Stimulated activated CD4-positive, alpha-beta T cell treated with anti-CD3 and anti-CD28 coated beads, Interleukin-1b, Interleukin-23, amount 100 ng/mL, for 48 hours (primary cell): ENCODE data around the gene MRPL44.
"Not testable (repeated sequence)": the region's sequence is repeated elsewhere in the genome, so short reads cannot be mapped to it uniquely, and the experiment has no call there.

ENCODE experiments used
- DNase-seq: peaks from one replicate; pipeline ENCODE4 v3.0.0-alpha.2; 2020

The MRPL44 gene

DNA sequence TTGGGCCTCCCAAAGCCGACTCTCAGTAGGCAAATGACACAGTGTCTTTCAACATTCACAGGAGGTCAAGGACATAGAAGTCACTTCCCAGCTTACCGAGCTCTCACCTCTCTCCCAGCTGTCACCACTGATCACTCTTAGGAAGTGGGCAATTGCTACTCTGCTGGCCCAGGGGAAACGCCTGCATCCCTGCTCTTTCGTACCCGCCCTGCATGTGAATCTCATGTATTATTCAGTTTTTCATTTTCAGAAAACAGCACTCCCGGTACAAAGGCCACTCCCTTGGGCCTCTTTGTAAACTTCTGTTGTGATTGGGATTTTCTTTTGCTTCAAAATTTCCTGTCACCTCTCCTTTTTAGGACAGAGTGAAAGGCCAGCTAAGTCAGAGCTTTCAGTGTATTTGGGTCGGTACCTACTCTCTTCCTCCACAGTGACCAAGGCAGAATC is 15.4 kb downstream of the MRPL44 start:
- DNase-seq, result no peak

DNA sequence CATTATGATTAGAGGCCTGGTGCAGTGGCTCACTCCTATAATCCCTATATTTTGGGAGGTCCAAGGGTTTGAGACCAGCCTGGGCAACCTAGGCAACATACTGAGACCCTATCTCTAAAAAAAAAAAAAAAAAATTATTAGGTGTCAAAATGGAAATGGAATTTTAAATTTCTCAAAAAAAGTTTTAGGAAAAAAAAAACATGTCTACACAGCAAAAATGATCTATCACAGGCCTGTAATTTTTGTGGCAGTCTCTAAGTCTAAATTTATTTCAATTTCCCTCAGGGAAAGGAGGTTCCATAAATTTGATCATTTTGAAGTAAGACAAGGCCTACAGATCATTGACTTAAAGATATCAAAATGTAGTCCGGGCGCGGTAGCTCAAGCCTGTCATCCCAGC is 16.3 kb downstream of the MRPL44 start:
- no peak for DNase-seq

DNA sequence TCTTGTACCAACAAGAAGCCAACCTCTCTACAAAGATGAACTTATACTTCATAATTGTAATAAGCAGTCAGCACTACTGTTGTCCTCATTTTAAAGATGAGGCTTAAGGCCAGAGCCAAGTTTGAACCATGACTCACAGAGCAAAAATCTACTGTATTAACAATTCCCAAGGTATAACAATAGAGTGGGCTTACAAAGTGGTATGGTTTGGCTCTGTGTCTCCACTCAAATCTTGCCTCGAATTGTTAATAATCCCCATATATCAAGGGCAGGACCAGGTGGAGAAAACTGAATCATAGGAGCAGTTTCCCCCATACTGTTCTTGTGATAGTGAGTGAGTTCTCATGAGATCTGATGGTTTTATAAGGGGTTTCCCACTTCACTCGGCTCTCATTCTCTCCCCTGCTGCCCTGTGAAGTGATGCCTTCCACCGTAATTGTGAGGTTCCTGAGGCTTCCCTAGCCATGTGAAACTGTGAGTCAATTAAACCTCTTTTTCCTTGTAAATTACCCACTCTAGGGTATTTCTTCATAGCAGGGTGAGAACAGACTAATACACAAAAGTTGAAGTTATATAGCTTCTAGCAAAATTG is 19.5 kb downstream of the MRPL44 start:
- no peak for DNase-seq

DNA sequence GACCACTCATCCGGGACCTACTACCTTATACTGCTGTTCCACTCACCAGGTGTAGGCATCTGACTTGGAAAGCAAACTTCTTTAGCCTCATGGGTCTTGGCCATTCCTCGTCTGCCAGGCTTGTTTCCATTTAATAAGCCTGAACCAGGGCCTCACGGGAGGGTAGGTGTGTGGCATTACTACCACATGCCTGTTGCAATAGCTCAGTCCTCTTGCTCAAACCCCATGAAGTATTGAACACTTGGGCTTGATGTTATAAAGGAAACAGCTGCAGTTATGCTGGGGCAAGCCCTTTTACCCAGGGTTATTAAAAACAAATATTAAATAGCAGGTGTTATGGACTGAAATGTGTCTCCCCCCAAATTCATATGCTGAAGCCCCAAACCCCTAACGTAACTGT is 21.2 kb downstream of the MRPL44 start:
- no peak for DNase-seq

DNA sequence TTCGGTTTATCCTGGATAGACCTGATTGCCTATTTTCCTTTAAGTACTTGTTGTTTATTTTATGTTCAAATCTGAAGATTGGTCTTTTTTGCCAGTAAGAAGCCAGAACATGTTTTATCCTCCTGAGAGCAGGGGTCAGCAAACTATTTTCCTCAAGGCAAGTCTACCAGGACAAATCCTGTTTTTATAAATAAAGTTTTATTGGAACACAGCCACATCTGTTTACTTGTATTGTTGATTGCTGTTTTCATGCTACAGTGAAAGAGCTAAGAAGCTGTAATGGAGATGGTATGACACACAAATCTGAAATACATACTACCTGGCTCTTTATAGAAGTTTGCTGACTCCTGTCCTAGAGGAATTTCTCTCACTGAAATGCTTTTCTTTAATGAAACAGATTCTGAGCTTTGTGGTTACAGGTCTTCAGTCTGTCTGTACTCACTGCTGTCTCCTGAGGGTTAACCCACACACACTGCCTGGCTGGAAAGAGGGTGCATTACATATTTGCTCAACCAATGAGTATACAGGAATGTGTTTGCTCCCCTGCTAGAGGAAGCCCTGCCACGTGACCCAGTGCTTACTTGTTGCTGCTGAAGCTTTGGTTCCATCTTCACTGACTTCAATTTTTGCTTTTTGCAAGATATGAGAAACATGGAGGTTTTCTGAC is 22.6 kb downstream of the MRPL44 start:
- no peak for DNase-seq

DNA sequence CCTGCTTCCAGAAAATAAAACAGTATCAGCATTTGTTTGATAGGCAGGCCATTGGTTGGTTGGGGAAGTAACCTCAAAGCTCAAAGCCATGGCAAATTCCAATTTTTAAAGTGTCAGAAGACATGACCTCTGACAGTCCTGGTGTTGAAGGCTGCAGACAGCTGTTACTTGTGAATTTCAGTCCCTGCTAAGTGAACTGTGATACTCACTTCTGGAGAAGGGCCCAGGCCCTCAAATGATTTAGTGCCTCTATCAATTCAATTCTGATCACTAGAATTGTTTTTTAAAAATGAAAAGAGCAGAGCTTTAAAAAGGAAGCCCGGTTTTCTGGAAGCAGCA is 23.1 kb downstream of the MRPL44 start:
- DNase-seq, result no peak

DNA sequence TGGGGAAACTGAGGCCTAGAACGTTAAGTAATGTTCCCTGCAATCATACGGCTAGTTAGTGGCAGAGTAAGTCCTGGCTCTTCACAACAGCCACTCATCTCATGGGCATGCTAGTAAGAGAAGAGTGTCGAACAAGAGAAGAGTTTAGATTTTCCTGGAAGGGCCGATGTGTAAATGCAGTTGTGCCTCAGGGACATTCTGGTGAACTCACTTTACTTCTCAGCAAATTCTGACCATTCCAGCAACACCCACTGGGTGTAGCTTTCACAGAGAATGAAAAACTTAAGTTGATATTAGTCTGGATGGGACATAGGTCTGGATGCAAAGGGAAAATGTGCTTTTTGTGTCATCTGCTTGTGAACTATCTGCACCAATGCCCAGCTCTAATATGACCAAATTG is 23.5 kb downstream of the MRPL44 start:
- no peak for DNase-seq

DNA sequence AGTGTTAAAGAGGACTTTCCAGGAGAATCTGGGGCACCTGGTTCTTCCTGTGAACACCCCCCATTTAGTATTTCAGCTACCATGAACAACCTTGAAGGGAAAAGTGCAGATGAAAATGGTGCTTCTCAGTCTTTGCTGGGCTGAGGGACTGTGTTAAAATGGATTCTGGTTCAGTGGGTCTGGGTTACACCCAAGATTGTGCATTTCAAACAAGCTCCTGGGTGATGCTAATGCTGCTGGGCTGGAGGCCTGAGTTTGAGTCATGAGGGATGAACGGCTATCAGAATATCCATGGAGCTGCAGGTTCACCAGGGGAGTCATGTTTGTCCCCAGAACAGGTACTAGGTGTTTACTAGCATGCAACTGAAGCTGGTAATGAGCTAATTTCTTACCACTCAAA is 24.0 kb downstream of the MRPL44 start:
- DNase-seq, result no peak

DNA sequence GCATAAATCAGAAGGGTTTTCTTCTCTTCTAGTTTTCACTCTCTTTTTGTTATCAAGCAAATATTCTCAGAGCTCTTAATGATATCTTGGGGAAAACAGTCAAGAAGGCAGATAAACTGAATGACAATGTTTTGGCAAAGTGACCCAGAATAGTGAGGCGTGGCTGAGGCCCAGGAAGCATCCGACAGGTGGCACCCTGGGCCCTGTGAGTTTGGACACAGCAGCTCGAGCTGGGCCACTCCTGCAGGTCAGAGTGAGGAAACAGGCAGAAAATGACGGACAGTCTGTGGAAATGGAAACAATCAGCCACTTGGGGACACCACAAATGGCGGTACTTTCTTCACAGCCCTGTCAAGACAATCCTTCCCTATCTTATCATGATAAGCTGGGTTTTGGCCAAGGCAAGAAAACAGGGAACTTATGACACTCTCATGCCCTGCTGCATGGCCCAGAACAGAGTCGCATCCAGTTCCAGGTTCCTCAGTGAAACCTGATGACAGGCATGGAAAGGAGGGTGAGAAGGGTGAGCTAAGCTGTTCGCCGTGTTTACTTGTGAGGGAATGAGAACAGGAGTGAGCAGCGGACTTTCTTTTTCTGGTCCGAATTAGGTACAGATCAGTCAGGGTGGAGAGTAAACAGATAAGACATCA is 32.1 kb downstream of the MRPL44 start:
- DNase-seq, result no peak

DNA sequence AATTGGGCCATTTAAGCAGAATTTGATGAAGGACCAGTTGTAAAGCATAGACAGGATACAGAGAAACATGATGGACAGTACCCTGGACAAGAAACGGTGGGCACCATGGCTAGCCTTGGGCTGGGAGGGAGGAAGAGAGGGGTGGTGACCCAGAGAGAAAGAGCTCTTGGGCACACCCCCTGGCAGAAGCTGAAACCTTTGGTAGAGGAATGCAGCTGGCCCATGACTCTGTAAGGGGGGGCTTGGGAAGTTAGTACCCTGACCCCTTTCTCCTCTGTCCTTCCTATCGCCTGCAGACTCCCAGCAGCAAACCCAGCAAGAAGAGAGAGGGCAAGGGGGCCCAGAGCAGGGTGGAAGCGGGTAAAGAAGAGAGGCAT is 32.6 kb downstream of the MRPL44 start:
- DNase-seq, result no peak

DNA sequence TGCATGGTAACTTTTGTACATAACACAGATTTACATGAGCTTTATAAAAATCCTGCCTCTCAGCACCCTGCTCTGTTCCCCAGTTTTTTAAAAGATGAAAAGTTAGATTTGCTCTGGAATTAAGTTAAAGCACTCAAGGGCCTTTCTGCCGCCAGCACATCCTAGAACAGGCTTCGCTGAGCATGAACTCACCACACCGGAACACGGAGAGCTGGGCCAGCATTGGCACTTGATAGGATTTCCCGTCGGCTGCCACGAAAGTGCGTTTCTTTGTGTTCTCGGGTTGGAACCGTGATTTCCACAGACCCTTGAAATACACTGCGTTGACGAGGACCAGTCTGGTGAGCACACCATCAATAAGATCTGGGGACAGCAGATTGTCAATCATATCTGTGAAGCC is 34.3 kb downstream of the MRPL44 start:
- DNase-seq, result no peak

DNA sequence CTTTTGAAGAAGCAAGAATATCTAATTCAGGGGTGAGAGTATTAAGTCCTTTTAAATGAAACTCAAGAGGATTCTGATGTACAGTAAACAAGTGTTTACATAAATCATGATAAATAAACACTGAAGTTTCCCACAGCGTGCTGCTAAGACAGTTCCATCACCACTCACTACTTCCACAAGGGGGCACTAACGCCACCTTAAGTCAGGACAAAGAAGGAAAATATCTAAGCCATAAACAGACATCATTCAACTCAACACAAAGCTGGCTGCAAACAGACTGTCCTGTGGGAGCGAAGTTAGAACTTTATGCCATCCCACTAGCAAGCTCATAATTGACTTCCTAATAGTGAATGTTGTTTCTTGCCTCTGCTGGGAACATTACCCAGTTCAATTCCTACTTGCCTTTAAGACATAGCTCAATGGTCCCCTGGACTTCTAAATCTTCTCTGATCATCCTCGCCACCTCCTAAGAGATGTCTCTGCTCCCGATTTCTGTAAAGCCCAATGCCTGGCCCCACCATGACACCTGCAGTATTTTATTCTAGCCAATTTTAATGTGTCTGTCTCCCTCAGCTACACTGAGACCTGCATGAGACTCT is 36.5 kb downstream of the MRPL44 start:
- peak; percentile 52 for DNase-seq

DNA sequence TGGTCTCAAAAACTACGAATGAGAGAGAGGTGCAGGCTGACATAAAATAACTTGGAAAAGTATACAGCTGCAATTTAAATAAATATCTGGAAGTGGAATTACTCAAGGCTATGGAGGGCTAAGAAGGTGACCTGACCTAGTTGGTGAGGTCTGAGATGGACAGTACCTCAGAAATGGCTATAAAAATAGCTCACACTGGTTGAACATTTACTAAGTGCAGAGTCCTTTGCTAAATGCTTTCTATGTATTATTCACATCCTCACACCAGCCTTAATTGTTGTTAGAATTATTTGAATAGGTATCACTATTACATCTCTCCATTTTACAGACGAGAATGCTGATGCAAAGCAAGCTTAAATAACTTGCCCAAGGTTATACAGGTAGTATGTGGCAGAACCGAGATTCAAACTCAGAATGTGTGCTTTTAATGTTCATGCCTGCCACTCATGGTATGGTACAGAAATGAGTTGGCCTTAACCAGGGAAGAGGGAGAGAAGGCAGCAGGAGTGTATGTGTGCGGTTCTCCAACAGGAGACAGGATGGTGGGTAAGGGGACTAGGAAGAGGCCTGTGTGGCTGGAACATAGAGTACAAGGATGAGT is 37.4 kb downstream of the MRPL44 start:
- DNase-seq, result no peak

DNA sequence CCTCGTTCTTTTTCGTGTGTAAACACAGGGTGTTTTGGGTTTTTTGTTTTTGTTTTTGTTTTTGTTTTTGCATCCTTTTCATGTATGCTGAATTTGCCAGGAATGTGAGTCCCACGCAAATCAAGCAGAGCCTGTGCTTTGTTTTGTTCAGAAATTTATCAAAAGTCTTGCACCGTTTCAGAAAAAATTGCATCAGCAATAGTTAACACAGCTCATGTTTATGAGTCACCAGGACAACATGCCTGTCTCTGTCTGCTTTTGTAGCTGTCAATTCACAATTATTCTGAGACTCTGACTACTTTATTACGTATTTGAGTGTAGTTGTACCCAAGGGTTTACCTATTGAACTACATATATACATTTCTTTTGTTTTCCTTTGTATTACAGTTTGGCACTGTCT is 38.3 kb downstream of the MRPL44 start:
- no peak for DNase-seq

DNA sequence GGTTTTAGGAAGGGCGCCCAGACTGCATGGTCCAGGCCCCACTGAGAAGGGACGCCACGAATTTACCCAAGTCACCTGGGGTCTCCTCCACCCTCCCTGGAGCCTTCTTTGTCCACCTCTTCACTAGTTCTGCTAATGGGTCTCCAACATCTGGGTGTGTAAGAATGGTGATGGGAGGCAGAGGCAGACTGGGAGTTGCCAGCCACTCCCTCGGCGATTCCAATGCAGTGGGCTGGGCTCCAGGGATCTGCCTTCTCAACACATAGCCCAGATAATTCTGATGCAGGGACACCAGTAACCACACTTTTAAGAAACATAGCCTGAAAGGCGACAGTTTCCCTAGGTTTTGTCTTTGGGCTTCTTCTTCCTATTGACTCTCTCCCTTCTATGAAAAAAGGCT is 39.1 kb downstream of the MRPL44 start:
- DNase-seq, result no peak

DNA sequence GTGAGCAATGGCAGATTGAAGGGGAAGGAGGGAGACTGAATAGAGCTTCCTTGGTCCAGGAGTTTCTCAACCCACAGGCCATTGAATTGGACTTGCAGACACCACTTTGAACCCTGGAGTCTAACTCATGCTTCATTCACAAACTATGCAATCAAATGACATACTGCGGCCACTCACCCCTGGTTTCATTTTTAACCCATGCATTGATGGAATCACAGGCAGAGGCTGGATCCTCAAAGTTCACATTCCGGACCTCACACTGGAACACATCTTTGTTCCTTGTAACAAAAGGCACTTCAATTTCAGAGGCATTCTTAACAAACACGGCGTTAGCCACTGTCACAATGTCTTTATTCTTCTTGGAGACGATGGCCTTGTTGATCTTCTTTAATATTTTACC is 40.7 kb downstream of the MRPL44 start:
- DNase-seq, result no peak

DNA sequence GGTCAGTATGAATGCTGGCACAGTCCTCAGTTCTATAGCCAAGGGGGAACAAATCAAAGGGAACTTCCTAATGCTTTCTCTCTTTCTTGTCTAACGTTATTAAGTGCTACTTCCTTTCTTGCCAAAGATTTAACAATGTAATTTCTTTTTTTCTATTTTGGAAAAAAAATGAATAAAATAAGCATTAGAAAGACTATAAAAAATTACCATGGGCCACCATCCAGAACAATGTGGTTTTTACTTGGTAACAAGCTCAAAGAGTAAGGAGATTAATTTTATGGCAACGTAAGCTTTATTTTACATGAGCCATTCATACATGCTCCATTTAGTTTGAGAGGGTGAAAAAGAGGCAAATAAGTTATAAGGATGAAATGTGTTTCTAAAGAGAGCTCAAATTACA is 41.7 kb downstream of the MRPL44 start:
- no peak for DNase-seq

DNA sequence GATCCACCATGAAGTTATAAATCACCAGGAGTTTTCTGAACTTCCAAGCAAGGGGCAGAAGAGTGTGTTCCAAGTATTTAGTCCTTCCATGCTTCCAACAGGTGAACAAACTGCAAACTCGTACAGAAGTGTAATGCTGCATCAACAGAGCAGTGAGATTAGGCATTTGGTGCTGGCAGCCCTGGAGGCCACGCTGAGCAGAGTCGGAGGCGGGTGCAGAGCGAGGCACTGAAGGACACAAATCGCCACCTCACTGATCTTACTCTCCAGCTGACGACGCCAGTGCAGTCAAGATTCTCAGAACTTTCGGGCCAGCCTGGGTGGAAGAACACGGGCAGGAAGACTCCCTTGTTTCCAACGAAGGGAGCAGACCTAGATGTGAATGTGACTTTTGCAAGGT is 42.6 kb downstream of the MRPL44 start:
- no peak for DNase-seq

DNA sequence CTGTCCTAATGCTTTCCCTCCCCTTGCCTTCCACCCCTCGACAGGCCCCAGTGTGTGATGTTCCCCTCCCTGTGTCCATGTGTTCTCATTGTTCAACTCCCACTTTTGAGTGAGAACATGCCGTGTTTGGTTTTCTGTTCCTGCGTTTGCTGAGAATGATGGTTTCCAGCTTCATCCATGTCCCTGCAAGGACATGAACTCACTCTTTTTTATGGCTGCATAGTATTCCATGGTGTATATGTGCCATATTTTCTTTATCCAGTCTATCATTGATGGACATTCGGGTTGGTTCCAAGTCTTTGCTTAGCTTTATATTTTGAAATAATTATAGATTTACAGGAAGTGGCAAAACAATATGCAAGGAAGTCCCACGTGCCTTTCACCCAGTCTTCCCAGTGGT is 43.4 kb downstream of the MRPL44 start:
- not testable (repeated sequence) for DNase-seq

DNA sequence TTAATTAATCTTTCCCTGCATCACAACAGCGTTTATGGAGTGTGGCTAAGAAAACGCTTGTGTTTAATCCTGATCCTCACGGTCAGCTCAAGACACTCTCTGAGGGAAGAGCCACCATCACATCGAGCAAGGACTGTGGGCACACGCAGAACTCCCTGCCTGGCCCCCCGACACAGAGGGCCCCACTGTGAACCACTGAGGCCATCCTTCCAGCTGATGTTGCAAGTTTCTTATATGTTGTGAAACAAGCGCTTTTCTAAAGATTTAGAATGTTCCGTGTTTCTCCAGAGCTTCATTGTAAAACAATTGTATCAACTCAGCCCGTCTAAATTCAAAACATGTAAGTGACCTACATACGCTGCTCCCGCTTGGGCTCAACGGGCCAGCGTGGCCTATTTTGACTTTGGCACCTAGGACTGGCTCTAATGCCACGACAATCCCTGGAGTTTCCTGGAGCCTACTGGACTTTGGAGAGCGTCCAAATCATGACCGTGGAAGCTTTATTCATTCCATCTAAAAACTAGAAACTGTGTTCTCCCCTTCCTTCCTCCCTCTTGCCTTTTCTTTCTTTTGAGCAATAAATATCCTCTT is 46.9 kb downstream of the MRPL44 start:
- DNase-seq, result no peak

DNA sequence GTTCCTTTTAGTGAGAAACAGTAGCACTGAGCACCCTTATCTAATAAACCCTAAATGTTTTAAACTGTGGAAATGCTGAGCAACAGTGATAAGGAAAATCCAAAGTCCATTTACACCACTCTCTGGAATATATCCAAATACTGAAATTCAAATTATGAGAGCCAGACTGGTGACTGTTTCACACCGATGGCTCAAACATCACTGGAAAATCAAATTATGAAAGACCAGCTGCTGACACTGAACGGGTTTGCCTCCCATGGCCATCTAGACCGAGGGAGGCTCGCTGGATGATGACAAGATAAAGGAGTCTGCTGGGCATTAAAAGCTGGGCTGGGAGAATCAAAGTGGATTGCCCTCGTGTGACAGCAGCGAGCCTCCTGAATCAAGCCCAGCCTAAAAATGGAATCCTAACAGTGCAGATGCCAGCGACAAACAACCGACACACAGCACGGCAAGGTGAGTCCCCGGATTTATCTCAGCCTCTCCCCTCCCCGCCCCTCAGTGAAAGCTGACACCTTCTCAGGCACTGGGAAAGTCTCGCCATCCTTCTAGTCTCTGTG is 51.5 kb downstream of the MRPL44 start:
- no peak for DNase-seq

DNA sequence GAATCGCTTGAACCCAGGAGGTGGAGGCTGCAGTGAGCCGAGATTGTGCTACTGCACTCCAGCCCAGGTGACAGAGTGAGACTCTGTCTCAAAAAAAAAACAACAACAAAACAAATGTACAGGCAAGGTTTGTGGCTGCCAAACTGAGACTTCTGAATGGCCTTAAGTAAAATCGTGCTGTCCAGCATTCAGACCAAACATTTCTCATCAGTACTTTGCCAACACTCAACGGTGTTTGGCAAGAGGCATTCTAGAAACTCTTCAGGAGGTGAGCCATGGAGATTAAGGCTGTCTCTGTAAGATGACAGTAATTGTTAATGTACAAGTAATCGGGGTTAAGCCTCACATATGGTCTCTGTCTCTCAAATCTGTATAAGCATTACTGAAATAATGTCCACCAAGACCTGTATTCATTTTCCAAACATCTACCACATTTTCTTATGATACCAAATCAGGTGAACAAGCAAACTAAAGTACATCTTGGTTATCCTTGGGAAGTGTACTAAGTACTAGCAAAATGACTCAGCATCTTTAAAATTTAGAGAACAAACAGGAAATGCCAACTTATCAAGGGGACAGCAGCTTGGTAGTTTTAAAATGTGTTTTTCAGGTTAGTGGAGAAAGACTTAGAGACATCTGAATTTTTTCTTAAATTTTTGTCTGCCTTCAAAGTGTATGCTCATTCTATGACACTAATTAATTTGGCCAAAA is 52.5 kb downstream of the MRPL44 start:
- DNase-seq, result no peak

DNA sequence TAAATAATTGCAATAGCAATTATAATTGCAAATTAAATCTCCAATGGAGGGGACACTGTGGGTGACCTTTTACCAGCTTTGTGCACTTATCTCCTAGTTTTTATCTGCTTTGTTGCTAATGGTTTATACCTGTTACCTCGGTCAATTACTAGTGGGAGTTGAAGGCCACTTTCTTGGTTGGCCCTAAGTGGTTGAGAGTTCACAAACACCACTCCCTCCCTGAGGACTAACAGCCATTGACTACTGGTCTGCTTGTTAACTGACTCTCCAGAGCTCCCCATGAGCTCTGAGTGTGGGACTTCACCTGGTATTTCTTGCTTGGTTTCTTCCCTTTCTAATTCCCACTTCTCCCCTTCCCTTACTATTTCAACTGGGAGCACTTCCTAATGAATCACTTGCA is 54.6 kb downstream of the MRPL44 start:
- DNase-seq, result no peak
